ENCODE measurements around the gene FRMD3.

DNA sequence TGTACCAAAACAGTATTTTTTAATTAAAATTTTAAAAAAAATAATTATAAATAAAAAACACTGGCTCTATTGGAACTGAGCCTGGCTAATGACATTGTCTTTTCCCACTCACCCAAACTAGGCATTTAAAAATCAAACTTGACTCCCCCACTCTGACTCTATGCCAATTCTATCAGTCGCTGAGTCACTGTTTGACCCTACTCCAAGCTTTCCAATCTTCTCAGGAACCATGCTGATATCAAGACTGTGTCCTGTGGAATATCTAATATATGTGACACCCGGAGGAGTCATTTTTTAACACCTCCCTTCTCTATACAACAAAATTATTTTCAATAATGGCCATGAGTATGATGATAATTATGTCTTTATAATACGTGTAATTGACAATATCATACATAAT, 303.7 kb downstream of the FRMD3 start:
- TF ChIP-seq, protein P1, sequence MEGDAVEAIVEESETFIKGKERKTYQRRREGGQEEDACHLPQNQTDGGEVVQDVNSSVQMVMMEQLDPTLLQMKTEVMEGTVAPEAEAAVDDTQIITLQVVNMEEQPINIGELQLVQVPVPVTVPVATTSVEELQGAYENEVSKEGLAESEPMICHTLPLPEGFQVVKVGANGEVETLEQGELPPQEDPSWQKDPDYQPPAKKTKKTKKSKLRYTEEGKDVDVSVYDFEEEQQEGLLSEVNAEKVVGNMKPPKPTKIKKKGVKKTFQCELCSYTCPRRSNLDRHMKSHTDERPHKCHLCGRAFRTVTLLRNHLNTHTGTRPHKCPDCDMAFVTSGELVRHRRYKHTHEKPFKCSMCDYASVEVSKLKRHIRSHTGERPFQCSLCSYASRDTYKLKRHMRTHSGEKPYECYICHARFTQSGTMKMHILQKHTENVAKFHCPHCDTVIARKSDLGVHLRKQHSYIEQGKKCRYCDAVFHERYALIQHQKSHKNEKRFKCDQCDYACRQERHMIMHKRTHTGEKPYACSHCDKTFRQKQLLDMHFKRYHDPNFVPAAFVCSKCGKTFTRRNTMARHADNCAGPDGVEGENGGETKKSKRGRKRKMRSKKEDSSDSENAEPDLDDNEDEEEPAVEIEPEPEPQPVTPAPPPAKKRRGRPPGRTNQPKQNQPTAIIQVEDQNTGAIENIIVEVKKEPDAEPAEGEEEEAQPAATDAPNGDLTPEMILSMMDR (IDR thresholded peaks at IDR 0.05; ENCODE audit: extremely low read depth in 1 of 2, insufficient read depth in 1 of 2, low read depth in 1 of 2, low read length in 2 of 2) = no peak
- no peak for TF ChIP-seq MAX (IDR thresholded peaks at IDR 0.05; ENCODE audit: insufficient read depth, insufficient read length)
- no peak for TF ChIP-seq GATA2 (IDR thresholded peaks at IDR 0.05; ENCODE audit: insufficient read depth, insufficient read length, low read depth, low read length)
- TF ChIP-seq POLR2A (IDR thresholded peaks at IDR 0.05; ENCODE audit: low read depth, low read length) = no peak
- no peak for TF ChIP-seq POLR2AphosphoS5 (IDR thresholded peaks at IDR 0.05; ENCODE audit: insufficient read depth, low read depth, low read length)

Data from endothelial cell of umbilical vein (primary cell).